Measurements from ENCODE around the gene RAP1B. TPM values are rescaled to one million over a fixed set of nuclear protein-coding genes. Genes with fewer than 3 reads are reported as not detected.

Gene RAP1B
- total and polyA plus RNA-seq, 2 donors (not counting 1 experiment from before 2014, with no cell fraction given), result 54.5 to 159 TPM

GRCh38 chr12:68699486-68699885 is 88.8 kb downstream of the RAP1B start:
- TF ChIP-seq, protein P1, sequence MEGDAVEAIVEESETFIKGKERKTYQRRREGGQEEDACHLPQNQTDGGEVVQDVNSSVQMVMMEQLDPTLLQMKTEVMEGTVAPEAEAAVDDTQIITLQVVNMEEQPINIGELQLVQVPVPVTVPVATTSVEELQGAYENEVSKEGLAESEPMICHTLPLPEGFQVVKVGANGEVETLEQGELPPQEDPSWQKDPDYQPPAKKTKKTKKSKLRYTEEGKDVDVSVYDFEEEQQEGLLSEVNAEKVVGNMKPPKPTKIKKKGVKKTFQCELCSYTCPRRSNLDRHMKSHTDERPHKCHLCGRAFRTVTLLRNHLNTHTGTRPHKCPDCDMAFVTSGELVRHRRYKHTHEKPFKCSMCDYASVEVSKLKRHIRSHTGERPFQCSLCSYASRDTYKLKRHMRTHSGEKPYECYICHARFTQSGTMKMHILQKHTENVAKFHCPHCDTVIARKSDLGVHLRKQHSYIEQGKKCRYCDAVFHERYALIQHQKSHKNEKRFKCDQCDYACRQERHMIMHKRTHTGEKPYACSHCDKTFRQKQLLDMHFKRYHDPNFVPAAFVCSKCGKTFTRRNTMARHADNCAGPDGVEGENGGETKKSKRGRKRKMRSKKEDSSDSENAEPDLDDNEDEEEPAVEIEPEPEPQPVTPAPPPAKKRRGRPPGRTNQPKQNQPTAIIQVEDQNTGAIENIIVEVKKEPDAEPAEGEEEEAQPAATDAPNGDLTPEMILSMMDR (IDR thresholded peaks at IDR 0.05), result no peak
- TF ChIP-seq EZH2 (IDR thresholded peaks at IDR 0.05; ENCODE audit: borderline replicate concordance, insufficient read depth, low read depth, low read length, poor library complexity, severe bottlenecking), result no peak
- Mint-ChIP-seq H3K27ac (no peak overlapping the region), H3K27me3 (no peaks in the 10 kb centered on the region), H3K4me1 (no peaks in the 10 kb centered on the region), H3K4me3 (no peak overlapping the region), H3K9me3 (ENCODE audit: insufficient read depth) (no peaks in the 10 kb centered on the region)
- ChIA-PET CTCF (no interaction called here), POLR2A (no interaction called here)
- intact Hi-C loops (cut with micrococcal nuclease), result no loop called here
- H3K27ac ChIP-seq (ENCODE audit: low read length in 2 of 2), result no peak overlapping the region
- no peaks in the 10 kb centered on the region for H4K20me1 ChIP-seq (ENCODE audit: control insufficient read depth, insufficient read depth, low read length, poor library complexity, severe bottlenecking)
- no peak overlapping the region for H3K9ac ChIP-seq (ENCODE audit: low read length)
- no CpG with 5 or more reads among the region's 1 CpG for WGBS (ENCODE audit: insufficient coverage)
- H3K27me3 ChIP-seq (replicated peaks in 1 of 4; ENCODE audit: control extremely low read depth in 1 of 4, control insufficient read depth in 3 of 4, insufficient read depth in 4 of 4, low read length in 3 of 4), result no peaks in the 10 kb centered on the region
- H3K9me3 ChIP-seq (ENCODE audit: control extremely low read depth in 1 of 3, control insufficient read depth in 2 of 3, insufficient read depth in 1 of 3, low read length in 2 of 3), result no peaks in the 10 kb centered on the region
- DNase-seq (no peak), ATAC-seq (ENCODE audit: low read depth) (no peak)
- H3K79me2 ChIP-seq (ENCODE audit: control insufficient read depth, insufficient read depth, low read length), result no peaks in the 10 kb centered on the region
- no peak overlapping the region for H2AFZ ChIP-seq (ENCODE audit: insufficient read depth, low read depth, low read length, poor library complexity, severe bottlenecking)
- H3K4me3 ChIP-seq (ENCODE audit: control extremely low read depth in 1 of 5, extremely low read depth in 1 of 5, insufficient read depth in 1 of 5, low read depth in 2 of 5, low read length in 4 of 5), result no peak overlapping the region
- H3K4me2 ChIP-seq (replicated peaks; ENCODE audit: low read depth, low read length, poor library complexity, severe bottlenecking), result no peak overlapping the region
- H3K4me1 ChIP-seq (ENCODE audit: control insufficient read depth in 2 of 2, insufficient read depth in 2 of 2, low read length in 2 of 2), result no peaks in the 10 kb centered on the region
- peaks cover 22 to 59% of the 10 kb centered on the region in 2 experiments for H3K36me3 ChIP-seq (replicated peaks in 1 of 2; ENCODE audit: control extremely low read depth in 1 of 2, control insufficient read depth in 1 of 2, extremely low read depth in 1 of 2, insufficient read depth in 2 of 2, low read length in 1 of 2)

Small RNA genes lying within 50 kb of the gene (small RNA-seq; reads per million reads assigned to genes)
- gene RF00017 (ENCODE audit: insufficient read length, low read depth, low replicate concordance) (not detected), gene SNORA70G (ENCODE audit: insufficient read length, low read depth, low replicate concordance) (not detected)

Other genes with a start within 250 kb of the RAP1B start
- 77.3 and 88.9 TPM in 2 replicates for gene NUP107, start 76.1 kb downstream of the RAP1B start, total RNA-seq
- 23.2 and 41.9 TPM in 2 replicates for gene NUP107, start 76.1 kb downstream of the RAP1B start, polyA plus RNA-seq
- gene SLC35E3, start 135.3 kb downstream of the RAP1B start, total RNA-seq, result 15.1 TPM in 2 replicates
- 4.8 and 7.0 TPM in 2 replicates for gene SLC35E3, start 135.3 kb downstream of the RAP1B start, polyA plus RNA-seq
- gene MDM2, start 197.3 kb downstream of the RAP1B start, total RNA-seq, result 78.7 and 87.0 TPM in 2 replicates
- gene MDM2, start 197.3 kb downstream of the RAP1B start, polyA plus RNA-seq, result 6.1 and 12.5 TPM in 2 replicates

Data from B cell (primary cell).